Measurements from ENCODE around the gene SART3. TPM values are rescaled to one million over a fixed set of nuclear protein-coding genes. Genes with fewer than 3 reads are reported as not detected.

The SART3 gene
- total and polyA plus RNA-seq, 8 donors, result 11.7 to 106 (median 51.1) TPM

DNA sequence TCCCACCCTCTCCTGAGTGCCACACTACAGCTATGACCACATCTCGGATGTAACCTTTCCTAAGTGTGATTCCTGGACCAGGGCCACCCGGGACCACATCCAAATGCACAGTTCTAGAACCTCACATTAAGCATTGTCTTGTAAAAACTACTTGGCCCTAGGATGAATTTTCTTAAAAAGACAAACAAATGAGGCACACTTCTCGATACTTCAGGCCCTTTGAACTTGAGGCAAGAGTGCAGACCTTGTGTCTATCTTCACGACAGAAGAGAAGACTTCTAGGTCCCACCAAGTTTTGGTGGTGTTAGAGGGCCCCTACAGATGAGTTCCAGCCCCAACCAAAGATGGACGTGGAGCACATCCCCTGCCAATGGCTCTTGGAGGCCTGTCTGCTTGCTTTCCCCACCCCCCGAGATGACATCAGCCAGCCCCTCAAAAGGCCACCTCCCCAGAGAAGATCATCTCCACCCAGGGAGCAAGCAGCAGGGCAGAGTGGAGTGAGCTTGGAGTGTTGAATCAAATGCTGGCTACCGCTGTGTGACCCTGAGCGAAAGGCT, 10.7 kb upstream of the SART3 start:
- Histone ChIP-seq H3K4me3 (no peak overlapping the region), H3K9me3 (no peaks in the 10 kb centered on the region), H3K27ac (no peak overlapping the region), H3K27me3 (no peaks in the 10 kb centered on the region), H3K4me1 (peaks cover 0 to 22% (median 5%) of the 10 kb centered on the region in 4 donors), H3K36me3 (peaks cover 20 to 38% (median 35%) of the 10 kb centered on the region in 4 donors)
- TF ChIP-seq POLR2A (IDR thresholded peaks at IDR 0.05) (no peak), EP300 (IDR thresholded peaks at IDR 0.05) (no peak), POLR2AphosphoS5 (IDR thresholded peaks at IDR 0.05) (no peak)
- TF ChIP-seq, protein P1, sequence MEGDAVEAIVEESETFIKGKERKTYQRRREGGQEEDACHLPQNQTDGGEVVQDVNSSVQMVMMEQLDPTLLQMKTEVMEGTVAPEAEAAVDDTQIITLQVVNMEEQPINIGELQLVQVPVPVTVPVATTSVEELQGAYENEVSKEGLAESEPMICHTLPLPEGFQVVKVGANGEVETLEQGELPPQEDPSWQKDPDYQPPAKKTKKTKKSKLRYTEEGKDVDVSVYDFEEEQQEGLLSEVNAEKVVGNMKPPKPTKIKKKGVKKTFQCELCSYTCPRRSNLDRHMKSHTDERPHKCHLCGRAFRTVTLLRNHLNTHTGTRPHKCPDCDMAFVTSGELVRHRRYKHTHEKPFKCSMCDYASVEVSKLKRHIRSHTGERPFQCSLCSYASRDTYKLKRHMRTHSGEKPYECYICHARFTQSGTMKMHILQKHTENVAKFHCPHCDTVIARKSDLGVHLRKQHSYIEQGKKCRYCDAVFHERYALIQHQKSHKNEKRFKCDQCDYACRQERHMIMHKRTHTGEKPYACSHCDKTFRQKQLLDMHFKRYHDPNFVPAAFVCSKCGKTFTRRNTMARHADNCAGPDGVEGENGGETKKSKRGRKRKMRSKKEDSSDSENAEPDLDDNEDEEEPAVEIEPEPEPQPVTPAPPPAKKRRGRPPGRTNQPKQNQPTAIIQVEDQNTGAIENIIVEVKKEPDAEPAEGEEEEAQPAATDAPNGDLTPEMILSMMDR (IDR thresholded peaks at IDR 0.05), result no peak
- DNase-seq, result no peak
- intact Hi-C loops (cut with DNase I; ENCODE audit: low total_unique reads), result no loop called here
- WGBS, 5 donors, result 81 to 91% (median 83%) methylated on average over 7 to 8 of the region's 8 CpGs

DNA sequence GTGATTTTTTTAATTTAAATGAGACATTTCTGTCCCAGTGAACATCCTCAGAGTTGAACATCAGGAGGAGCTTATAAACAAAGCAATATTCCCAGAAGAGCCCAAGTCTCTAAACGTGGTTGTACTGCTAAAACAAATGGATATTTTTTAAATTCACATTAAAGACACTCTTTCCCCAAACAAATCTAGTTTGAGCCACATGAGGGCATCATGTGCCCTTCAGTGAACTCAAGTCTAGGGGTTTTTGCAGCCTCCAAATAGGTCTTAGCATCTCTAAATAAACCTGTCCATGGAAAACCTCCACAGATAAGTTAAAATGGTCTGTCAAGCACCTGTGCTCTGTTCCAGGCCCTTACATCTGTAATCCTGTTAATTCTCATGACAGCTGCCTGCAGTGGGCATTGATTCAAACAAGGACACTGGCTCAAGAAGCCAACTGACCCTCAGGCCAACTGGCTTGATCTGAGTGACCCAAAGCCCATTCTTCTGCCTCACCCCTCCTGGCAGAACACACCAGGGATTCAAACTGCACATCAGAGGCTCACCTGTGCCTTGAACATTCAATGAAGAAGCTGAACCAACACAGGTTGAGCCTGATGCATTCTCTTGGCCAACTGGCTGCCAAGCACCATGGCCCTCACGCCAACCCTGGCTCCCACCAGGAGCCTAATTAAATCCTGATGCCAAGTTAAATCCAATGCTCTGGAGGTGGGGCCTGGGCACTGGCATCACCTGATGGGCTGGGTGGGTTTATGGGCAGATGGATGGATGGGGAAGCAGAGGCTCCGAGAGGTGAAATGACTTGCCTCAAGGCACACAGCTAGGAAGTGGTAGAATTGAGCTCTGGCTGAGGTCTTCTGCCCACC, 10.0 kb upstream of the SART3 start:
- Histone ChIP-seq H3K4me3 (no peak overlapping the region), H3K36me3 (peaks cover 26 to 45% (median 42%) of the 10 kb centered on the region in 4 donors), H3K27me3 (no peaks in the 10 kb centered on the region), H3K27ac (no peak overlapping the region), H3K9me3 (no peaks in the 10 kb centered on the region), H3K4me1 (peaks cover 5 to 29% (median 12%) of the 10 kb centered on the region in 4 donors)
- DNase-seq, result peak in 1 of 2 donors; percentile 57
- intact Hi-C loops (cut with DNase I; ENCODE audit: low total_unique reads), result no loop called here
- TF ChIP-seq POLR2A (IDR thresholded peaks at IDR 0.05) (no peak), EP300 (IDR thresholded peaks at IDR 0.05) (no peak), POLR2AphosphoS5 (IDR thresholded peaks at IDR 0.05) (no peak)
- 56 to 63% (median 62%) methylated on average over 2 to 3 of the region's 3 CpGs for WGBS, 5 donors

DNA sequence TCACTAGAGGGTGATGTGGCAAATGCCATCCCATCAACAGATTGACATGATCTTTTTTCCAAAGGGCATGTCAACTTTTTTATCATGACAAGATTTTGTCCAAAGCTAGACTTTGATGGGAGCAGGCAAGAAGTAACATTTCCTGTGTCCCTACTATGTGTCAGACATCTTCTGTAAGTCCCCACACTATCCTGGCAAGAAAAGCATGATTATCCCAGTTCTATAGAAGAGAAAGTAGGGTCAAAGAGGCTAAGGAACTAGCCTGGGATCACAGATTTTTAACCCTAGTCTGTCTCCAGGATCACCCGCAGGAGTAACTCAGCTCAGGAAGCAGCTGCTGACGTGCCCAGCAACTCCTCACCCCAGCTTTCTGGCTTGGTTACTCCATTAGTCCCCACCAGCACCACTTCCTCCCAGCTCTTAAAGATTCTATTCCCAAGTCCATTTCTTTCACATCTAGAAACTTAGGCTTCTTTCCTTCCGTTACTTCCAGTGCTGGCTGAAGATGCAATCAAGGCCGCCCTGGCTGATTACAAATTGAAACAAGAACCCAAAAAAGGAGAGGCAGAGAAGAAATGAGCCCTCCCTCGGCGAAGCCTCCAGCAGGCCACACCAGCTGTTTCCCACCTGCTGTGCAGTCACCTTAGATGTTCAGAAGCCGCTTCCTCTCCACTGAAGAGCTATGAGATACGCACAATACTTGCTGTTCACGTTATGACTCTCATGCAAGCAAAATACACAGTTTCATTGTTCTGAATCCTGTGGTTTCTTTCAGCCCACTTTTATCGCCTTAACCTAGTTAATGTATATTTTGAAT, 7.6 kb upstream of the SART3 start:
- H3K9me3 ChIP-seq, result no peaks in the 10 kb centered on the region
- WGBS, 5 donors, result 71 to 79% (median 74%) methylated on average over 10 of the region's 10 CpGs
- H3K36me3 ChIP-seq, result peaks cover 33 to 65% (median 61%) of the 10 kb centered on the region in 4 donors
- H3K4me3 ChIP-seq, result no peak overlapping the region
- intact Hi-C loops (cut with DNase I; ENCODE audit: low total_unique reads), result loop anchor here (5.0 to 10.0 kb wide), 2 partner anchors 54 to 236 kb away; no protein-coding TSS in a partner anchor
- TF ChIP-seq EP300 (IDR thresholded peaks at IDR 0.05) (no peak), POLR2A (IDR thresholded peaks at IDR 0.05) (no peak), POLR2AphosphoS5 (IDR thresholded peaks at IDR 0.05) (no peak)
- TF ChIP-seq, protein P1 (IDR thresholded peaks at IDR 0.05), result no peak
- peak in 1 of 2 donors; percentile 64 for DNase-seq
- no peaks in the 10 kb centered on the region for H3K27me3 ChIP-seq
- H3K4me1 ChIP-seq, result peaks cover 8 to 54% (median 24%) of the 10 kb centered on the region in 4 donors
- H3K27ac ChIP-seq, result peak overlapping the region in 4 of 5 donors; percentile 25 to 83 (median 58)

DNA sequence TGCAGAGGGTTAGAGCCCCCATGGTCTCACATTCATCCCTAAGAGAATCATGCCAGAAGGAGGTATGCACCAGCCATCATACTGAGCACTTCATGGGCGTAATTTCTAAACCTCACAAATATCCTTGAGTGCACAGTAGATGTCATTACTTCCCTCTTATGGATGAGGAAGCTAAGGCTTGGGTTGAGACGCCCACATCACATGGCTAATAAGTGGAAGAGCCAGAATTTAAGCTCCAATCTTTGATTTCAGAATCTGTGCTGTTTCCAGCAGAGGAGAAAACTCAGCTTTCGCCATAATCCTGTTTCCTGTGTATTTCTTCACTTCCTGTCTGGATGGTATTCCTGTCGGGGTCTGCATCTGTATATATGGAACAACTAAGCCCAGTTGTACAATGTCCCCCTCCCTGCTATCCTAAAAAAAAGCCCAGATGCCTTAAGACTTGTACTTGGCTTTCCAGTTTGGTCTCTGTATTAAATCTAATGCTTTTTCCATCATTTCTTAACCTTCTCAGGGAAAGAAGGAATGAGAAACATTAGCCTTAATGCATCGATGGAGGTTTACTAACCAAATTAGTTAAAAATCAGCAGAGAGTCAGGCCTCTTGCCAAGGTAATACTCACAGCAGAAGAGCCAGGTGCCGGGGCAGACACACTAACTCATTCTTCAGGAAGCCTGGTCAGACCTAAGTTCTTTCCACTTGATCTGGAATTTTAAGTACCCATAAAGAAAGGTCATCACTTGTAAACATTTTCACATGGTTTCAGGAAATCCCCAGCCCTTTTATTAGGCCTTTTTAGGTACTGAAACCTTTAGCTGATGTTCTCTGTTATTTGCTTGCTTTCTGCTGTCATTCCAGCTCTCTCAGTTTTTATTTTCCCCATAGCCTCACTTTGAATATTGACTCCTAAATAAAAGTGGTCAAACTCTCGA, 6.7 kb upstream of the SART3 start:
- Histone ChIP-seq H3K9me3 (no peaks in the 10 kb centered on the region), H3K27me3 (no peaks in the 10 kb centered on the region), H3K36me3 (peaks cover 33 to 65% (median 61%) of the 10 kb centered on the region in 4 donors), H3K4me1 (peaks cover 8 to 60% (median 31%) of the 10 kb centered on the region in 4 donors), H3K4me3 (no peak overlapping the region), H3K27ac (peak overlapping the region in 3 of 5 donors; percentile 63 to 96 (median 83))
- 55 to 72% (median 63%) methylated on average over 7 of the region's 7 CpGs for WGBS, 5 donors
- TF ChIP-seq, protein P1 (IDR thresholded peaks at IDR 0.05), result no peak
- TF ChIP-seq POLR2A (IDR thresholded peaks at IDR 0.05) (no peak), POLR2AphosphoS5 (IDR thresholded peaks at IDR 0.05) (no peak), EP300 (IDR thresholded peaks at IDR 0.05) (no peak)
- intact Hi-C loops (cut with DNase I; ENCODE audit: low total_unique reads), result loop anchor here (5.0 to 10.0 kb wide), 2 partner anchors 55 to 237 kb away; no protein-coding TSS in a partner anchor
- no peak for DNase-seq
